GM12874 (cell line): ENCODE data around the gene GNAO1.

Experiments used
- TF ChIP-seq, protein P1 (sequence below): IDR thresholded peaks from 2 replicates; pipeline ENCODE4 v1.5.1; 2011; ENCODE audit warnings: low read depth, mild to moderate bottlenecking, control low read depth, low read length, moderate library complexity; ENCODE audit not compliant: insufficient read depth

The GNAO1 gene

GRCh38 chr16:56206951-56207350, 15.7 kb downstream of the GNAO1 start:
- TF ChIP-seq, protein P1, sequence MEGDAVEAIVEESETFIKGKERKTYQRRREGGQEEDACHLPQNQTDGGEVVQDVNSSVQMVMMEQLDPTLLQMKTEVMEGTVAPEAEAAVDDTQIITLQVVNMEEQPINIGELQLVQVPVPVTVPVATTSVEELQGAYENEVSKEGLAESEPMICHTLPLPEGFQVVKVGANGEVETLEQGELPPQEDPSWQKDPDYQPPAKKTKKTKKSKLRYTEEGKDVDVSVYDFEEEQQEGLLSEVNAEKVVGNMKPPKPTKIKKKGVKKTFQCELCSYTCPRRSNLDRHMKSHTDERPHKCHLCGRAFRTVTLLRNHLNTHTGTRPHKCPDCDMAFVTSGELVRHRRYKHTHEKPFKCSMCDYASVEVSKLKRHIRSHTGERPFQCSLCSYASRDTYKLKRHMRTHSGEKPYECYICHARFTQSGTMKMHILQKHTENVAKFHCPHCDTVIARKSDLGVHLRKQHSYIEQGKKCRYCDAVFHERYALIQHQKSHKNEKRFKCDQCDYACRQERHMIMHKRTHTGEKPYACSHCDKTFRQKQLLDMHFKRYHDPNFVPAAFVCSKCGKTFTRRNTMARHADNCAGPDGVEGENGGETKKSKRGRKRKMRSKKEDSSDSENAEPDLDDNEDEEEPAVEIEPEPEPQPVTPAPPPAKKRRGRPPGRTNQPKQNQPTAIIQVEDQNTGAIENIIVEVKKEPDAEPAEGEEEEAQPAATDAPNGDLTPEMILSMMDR = no peak

DNA sequence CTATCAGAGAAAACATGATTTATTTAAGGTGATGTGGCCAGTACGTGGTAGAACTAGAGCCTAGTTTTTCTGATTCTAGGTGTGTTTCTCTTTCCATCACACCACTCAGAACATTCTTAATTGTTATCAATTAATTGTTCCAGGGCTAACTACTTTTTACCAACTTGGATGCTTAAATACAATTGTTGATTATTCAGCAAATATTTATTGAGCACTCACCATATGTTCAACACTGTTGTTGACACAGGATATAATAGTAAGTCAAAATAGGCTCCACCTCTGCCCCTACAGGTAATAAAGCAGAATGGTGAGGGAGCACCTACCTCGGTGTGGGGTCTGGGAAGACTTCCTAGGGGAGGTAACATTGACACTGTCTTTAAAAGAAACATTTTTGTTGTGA, 16.1 kb downstream of the GNAO1 start:
- TF ChIP-seq, protein P1 = no peak

DNA sequence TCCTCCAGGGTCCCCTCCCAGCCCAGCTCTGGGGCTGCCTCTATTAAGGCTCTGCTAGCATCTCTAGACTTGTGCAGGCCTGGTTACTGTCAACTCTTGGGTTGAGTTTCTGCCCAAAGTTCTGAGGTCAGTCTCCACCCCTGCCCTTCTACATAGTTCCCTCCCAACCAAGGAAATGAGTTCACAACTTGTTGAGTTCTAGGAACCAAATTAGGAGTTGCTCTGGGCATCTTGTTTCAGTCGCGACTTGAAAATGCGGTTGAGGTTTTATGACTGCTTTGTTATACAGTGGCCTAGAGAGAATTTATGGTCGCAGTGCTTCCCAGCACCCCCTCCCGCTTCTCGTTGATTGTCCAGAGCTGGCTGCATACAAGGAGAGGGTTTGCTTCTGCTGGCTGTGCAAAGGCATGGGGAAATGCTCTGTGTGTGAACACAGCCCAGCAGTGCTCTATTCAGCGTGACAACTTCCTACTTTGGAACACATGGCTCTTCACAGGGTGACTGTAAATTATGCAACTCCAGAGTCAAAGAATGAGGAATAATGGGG, 20.2 kb downstream of the GNAO1 start:
- TF ChIP-seq, protein P1 = no peak

DNA sequence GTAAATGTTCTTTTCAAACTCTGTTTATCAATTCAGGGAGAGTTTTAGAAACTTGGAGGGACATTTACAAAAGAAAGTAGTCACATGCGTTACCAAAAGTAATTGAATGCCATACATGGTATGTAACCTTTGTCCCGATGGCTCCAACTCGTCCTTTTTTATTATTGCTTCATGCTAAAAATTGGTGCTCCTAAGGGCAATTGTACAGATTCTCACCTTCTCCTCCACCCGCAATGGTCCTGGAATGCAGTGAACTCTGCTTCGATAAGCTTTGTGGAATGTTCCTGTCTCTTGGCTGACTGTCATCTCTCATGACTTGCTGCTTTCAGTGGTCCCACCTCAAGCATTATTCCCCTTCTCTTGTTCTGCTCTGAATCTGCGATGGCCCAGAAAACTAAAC, 20.9 kb downstream of the GNAO1 start:
- TF ChIP-seq, protein P1 = no peak

GRCh38 chr16:56221995-56222394, 30.7 kb downstream of the GNAO1 start:
- TF ChIP-seq, protein P1 = no peak

DNA sequence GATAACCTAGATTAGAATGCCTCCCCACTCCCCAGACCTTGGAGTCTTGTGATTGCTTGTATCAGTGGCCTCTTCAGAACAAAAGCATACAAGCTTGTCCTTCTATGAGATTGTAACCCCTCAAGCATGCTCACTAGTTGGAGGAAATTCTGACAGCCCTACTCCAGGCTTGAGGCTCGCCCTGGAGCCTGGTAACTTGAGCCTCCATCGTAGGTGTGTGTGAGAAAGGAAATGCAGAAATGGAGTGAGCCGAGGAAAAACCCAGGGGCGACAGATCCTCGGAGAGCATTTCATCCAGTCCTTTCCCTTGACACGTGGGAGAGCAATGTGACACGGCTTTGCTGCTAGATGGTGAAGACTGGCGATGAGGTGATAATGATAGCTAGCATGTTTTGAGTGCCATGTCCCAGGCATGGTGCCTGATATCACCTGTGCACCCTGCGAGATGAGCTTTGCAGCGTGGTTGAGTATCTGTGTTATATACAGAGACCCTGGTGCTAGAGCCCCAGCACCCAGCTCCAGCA, 31.2 kb downstream of the GNAO1 start:
- TF ChIP-seq, protein P1 = no peak

- TF ChIP-seq, protein P1 = no peak
These were observed 33.9 kb downstream of the GNAO1 start for GRCh38 chr16:56225017-56225742.
